H1 (cell line): Measurements from ENCODE around the gene FRMD3. TPM values are rescaled to one million over a fixed set of nuclear protein-coding genes. Genes with fewer than 3 reads are reported as not detected.
A peak's percentile ranks its signal among the peaks of the same experiment; 100 is the strongest.

Experiments used
- CTCF ChIA-PET: fragments of 300-600 bp; sonication (Branson Sonifier 250); formaldehyde crosslinking; loops from one replicate; lab custom pipeline; 2021; ENCODE audit not compliant: partially characterized antibody; lab: Charles Lee
- POLR2A ChIA-PET: fragments of 300-600 bp; sonication (Branson Sonifier 250); formaldehyde crosslinking; loops from one replicate; lab custom pipeline; 2021; ENCODE audit warnings: inconsistent platforms; ENCODE audit not compliant: partially characterized antibody; lab: Charles Lee
- DNase-seq, 2 experiments: peaks; one replicate each; pipeline versions ENCODE4 v3.0.0 to v3.0.0-alpha.2; 2010 to 2022; ENCODE audit warnings: low spot score in 2 of 2, low read depth in 1 of 2, mixed read lengths in 1 of 2
- FAIRE-seq: peaks from 2 replicates; lab custom pipeline; 2011; peaks lifted over from hg19 to GRCh38; lab: Jason Lieb, UNC
- H2AFZ ChIP-seq: 2 replicates; pipeline ENCODE4 v1.8.1; 2012; ENCODE audit warnings: low read length, inconsistent platforms
- H2AK5ac ChIP-seq: 2 replicates; pipeline ENCODE4 v1.6.1; 2013; ENCODE audit warnings: low read depth, low read length
- H2BK120ac ChIP-seq: replicated peaks from 2 replicates; pipeline ENCODE3; 2013; ENCODE audit warnings: low read depth, low read length, inconsistent platforms
- H2BK12ac ChIP-seq: 2 replicates; pipeline ENCODE4 v1.6.1; 2013; ENCODE audit warnings: low read depth, low read length
- H2BK15ac ChIP-seq: 2 replicates; pipeline ENCODE4 v1.6.1; 2013; ENCODE audit warnings: low read length
- H2BK20ac ChIP-seq: 2 replicates; pipeline ENCODE4 v1.6.1; 2013; ENCODE audit warnings: low read length
- H2BK5ac ChIP-seq: 2 replicates; pipeline ENCODE4 v1.6.1; 2013; ENCODE audit warnings: low read depth, low read length
- H3K14ac ChIP-seq: 2 replicates; pipeline ENCODE4 v1.6.1; 2013; ENCODE audit warnings: inconsistent platforms; ENCODE audit not compliant: insufficient read length
- H3K18ac ChIP-seq: 2 replicates; pipeline ENCODE4 v1.6.1; 2013; ENCODE audit warnings: low read length; ENCODE audit errors: extremely low read depth
- H3K23ac ChIP-seq: 2 replicates; pipeline ENCODE4 v1.6.1; 2013; ENCODE audit warnings: inconsistent platforms; ENCODE audit not compliant: insufficient read length
- H3K23me2 ChIP-seq: 2 replicates; pipeline ENCODE4 v1.6.1; 2013; ENCODE audit warnings: low read depth, low read length
- H3K27ac ChIP-seq: 2 replicates; pipeline ENCODE4 v1.6.1; 2011; ENCODE audit warnings: low read depth, low read length, inconsistent platforms
- H3K27me3 ChIP-seq, 4 experiments: replicated peaks in 1 of 4; 1 replicate in 1 of 4; 2 replicates in 3 of 4; pipeline versions ENCODE4 v1.6.1 to v1.8.1; 2011 to 2013; ENCODE audit warnings: low read length in 3 of 4, mild to moderate bottlenecking in 3 of 4, inconsistent platforms in 2 of 4, mixed read lengths in 2 of 4, moderate library complexity in 1 of 4; ENCODE audit not compliant: control insufficient read depth in 3 of 4, insufficient read depth in 3 of 4; ENCODE audit errors: extremely low read depth in 1 of 4
- H3K36me3 ChIP-seq, 4 experiments: 2 replicates each; pipeline versions ENCODE4 v1.6.1 to v1.8.1; 2011 to 2013; ENCODE audit warnings: mild to moderate bottlenecking in 4 of 4, low read length in 3 of 4, moderate library complexity in 2 of 4, control low read depth in 1 of 4, inconsistent platforms in 1 of 4; ENCODE audit not compliant: insufficient read depth in 4 of 4, control insufficient read depth in 2 of 4
- H3K4ac ChIP-seq: replicated peaks from 2 replicates; pipeline ENCODE3; 2013; ENCODE audit warnings: low read length, low read depth, mixed read lengths, inconsistent platforms; ENCODE audit not compliant: insufficient read length
- H3K4me1 ChIP-seq, 4 experiments: replicated peaks in 1 of 4; 1 replicate in 1 of 4; 2 replicates in 3 of 4; pipeline versions ENCODE4 v1.6.1 to v1.8.1; 2011 to 2013; ENCODE audit warnings: low read length in 3 of 4, inconsistent platforms in 2 of 4, mixed read lengths in 1 of 4; ENCODE audit not compliant: insufficient read depth in 4 of 4, control insufficient read depth in 3 of 4
- H3K4me2 ChIP-seq, 2 experiments: 2 replicates each; pipeline versions ENCODE4 v1.6.1 to v1.8.1; 2011 to 2013; ENCODE audit warnings: low read depth in 2 of 2, low read length in 2 of 2, control low read depth in 1 of 2, inconsistent platforms in 1 of 2, mild to moderate bottlenecking in 1 of 2; ENCODE audit not compliant: insufficient read depth in 1 of 2
- H3K4me3 ChIP-seq, 4 experiments: fragments of 200-600, 300-600 bp in 1 of 4; sonication (generic), shearing (Covaris generic), sonication (Bioruptor Twin) in 1 of 4; 2 replicates each; pipeline versions ENCODE4 v1.5.1 to v1.8.1; 2011 to 2016; ENCODE audit warnings: low read length in 4 of 4, low read depth in 3 of 4, control low read depth in 2 of 4, inconsistent platforms in 2 of 4, mild to moderate bottlenecking in 2 of 4, mixed read lengths in 1 of 4, moderate library complexity in 1 of 4; ENCODE audit not compliant: insufficient read depth in 2 of 4; ENCODE audit errors: extremely low read depth in 1 of 4
- H3K56ac ChIP-seq: replicated peaks from 2 replicates; pipeline ENCODE3; 2013; ENCODE audit warnings: low read depth, mild to moderate bottlenecking, mixed read lengths, low read length, inconsistent platforms; ENCODE audit not compliant: insufficient read length
- H3K79me1 ChIP-seq: 2 replicates; pipeline ENCODE4 v1.6.1; 2013; ENCODE audit warnings: low read depth, low read length, control low read depth
- H3K79me2 ChIP-seq, 2 experiments: 2 replicates each; pipeline versions ENCODE4 v1.6.1 to v1.8.1; 2012 to 2013; ENCODE audit warnings: low read length in 2 of 2, mild to moderate bottlenecking in 2 of 2, inconsistent platforms in 1 of 2; ENCODE audit not compliant: insufficient read depth in 2 of 2, control insufficient read depth in 1 of 2
- H3K9ac ChIP-seq, 4 experiments: replicated peaks in 1 of 4; 1 replicate in 1 of 4; 2 replicates in 3 of 4; pipeline versions ENCODE4 v1.6.1 to v1.8.1; 2011 to 2013; ENCODE audit warnings: low read depth in 3 of 4, low read length in 3 of 4, control low read depth in 2 of 4, mild to moderate bottlenecking in 2 of 4, moderate library complexity in 2 of 4, inconsistent platforms in 1 of 4; ENCODE audit errors: extremely low read depth in 1 of 4
- H3K9me3 ChIP-seq, 2 experiments: 2 replicates each; pipeline versions ENCODE4 v1.6.1 to v1.8.1; 2012 to 2013; ENCODE audit warnings: mild to moderate bottlenecking in 2 of 2, moderate library complexity in 2 of 2, control low read depth in 1 of 2, inconsistent platforms in 1 of 2, low read depth in 1 of 2, low read length in 1 of 2, mixed read lengths in 1 of 2; ENCODE audit not compliant: insufficient read depth in 2 of 2
- H4K20me1 ChIP-seq, 2 experiments: replicated peaks in 1 of 2; 2 replicates each; pipeline versions ENCODE3 to v1.8.1; 2011 to 2013; ENCODE audit warnings: inconsistent platforms in 2 of 2, low read length in 2 of 2, mild to moderate bottlenecking in 1 of 2; ENCODE audit not compliant: insufficient read depth in 2 of 2, control insufficient read depth in 1 of 2
- H4K5ac ChIP-seq: 2 replicates; pipeline ENCODE4 v1.6.1; 2013; ENCODE audit warnings: low read length, low read depth, mixed read lengths, inconsistent platforms; ENCODE audit not compliant: insufficient read length
- H4K8ac ChIP-seq: 2 replicates; pipeline ENCODE4 v1.8.0; 2013; ENCODE audit warnings: mild to moderate bottlenecking, moderate library complexity, low read length, inconsistent platforms; ENCODE audit not compliant: insufficient read depth; ENCODE audit errors: extremely low read depth
- H4K91ac ChIP-seq: replicated peaks from 2 replicates; pipeline ENCODE3; 2013; ENCODE audit warnings: low read length, mixed read lengths, inconsistent platforms; ENCODE audit not compliant: insufficient read length
- GTF2F1 ChIP-seq: IDR thresholded peaks from 2 replicates; pipeline ENCODE4 v1.6.1; 2012; ENCODE audit warnings: low read depth, low read length, improper control_type of control experiment, borderline replicate concordance
- RAD21 ChIP-seq, 2 experiments: IDR thresholded peaks in 1 of 2; conservative IDR thresholded peaks in 1 of 2; 2 replicates each; pipeline ENCODE4 v1.6.1; 2011; ENCODE audit warnings: low read depth in 2 of 2, low read length in 2 of 2, improper control_type of control experiment in 1 of 2, inconsistent platforms in 1 of 2, mild to moderate bottlenecking in 1 of 2, moderate library complexity in 1 of 2
- SP1 ChIP-seq: IDR thresholded peaks from 2 replicates; pipeline ENCODE4 v1.6.1; 2011; ENCODE audit warnings: low read depth, low read length
- WGBS, 2 experiments: shearing (Covaris generic) in 1 of 2; methylation state at CpG; one replicate each; pipeline versions ENCODE4 v1.1.6 to v1.1.7; 2013 to 2015; ENCODE audit warnings: low lambda C conversion rate in 2 of 2, mixed read lengths in 2 of 2, inconsistent platforms in 1 of 2, low coverage in 1 of 2, missing lambda C conversion rate in 1 of 2; ENCODE audit not compliant: insufficient replicate concordance in 2 of 2, insufficient coverage in 1 of 2, insufficient read length in 1 of 2; ENCODE audit errors: extremely low coverage in 1 of 2, missing lambda C conversion rate in 1 of 2; 5-methylcytosine and 5-hydroxymethylcytosine counted together
- polyA plus RNA-seq, 7 experiments: library from polyadenylated mRNA; depleted of rRNA in 3 of 7; stranded (reverse) in 5 of 7; unstranded in 2 of 7; fragments of >200 nt in 5 of 7; fragments of 200-250 nt in 2 of 7; gene quantifications; 1 replicate in 5 of 7; 2 replicates in 1 of 7; 4 replicates in 1 of 7; pipeline versions ENCODE4 v1.2.1 to v1.2.3, GENCODE V29; 2011 to 2013; ENCODE audit warnings: missing spikeins in 2 of 7, mixed read lengths in 2 of 7
- total RNA-seq: library from RNA; stranded (reverse); fragmentation: NEBNext Ultra II Directional; extraction: Animal tissue kit (Norgen Biotek cat#: 25700); gene quantifications from 2 replicates; pipeline ENCODE4 v1.2.1, GENCODE V29; 2021
- TF ChIP-seq, protein P1 (sequence below), 3 experiments: IDR thresholded peaks; 1 replicate in 2 of 3; 2 replicates in 1 of 3; pipeline versions ENCODE4 v1.5.1 to v1.6.1; 2011; ENCODE audit warnings: low read length in 3 of 3, mild to moderate bottlenecking in 3 of 3, inconsistent platforms in 2 of 3, low read depth in 1 of 3, moderate library complexity in 1 of 3; ENCODE audit not compliant: insufficient read depth in 1 of 3; ENCODE audit errors: control extremely low read depth in 1 of 3

Gene FRMD3
- total and polyA plus RNA-seq, 2 of the 8 experiments (the other 6 are each of a cell fraction or from before 2014, with no cell fraction given): 0.15 to 1.4 TPM

DNA sequence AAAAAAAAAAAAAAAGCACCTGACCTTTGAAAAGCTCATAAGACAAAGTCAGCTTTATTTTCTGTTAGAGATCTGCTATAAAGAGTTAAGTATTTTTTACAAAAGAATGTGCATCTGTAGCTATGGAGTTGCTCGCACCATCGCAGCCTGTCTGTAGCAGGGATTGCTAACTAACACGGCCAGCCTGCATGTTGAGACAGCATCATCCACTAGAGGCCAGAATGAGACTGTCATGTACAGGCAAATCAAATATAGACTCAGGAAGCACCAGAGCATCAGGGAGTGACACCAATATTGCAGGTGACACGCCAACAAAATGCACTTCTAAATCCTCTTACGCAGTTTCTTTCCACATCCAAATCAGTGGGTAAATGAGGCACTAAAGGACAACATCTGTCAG is 339.0 kb downstream of the FRMD3 start:
- Histone ChIP-seq H3K4ac (no peak overlapping the region), H4K5ac (no peak overlapping the region), H3K14ac (no peak overlapping the region), H3K4me3 (no peak overlapping the region), H3K9ac (no peak overlapping the region), H3K27me3 (no peaks in the 10 kb centered on the region), H3K56ac (no peak overlapping the region), H3K79me2 (no peaks in the 10 kb centered on the region), H3K23me2 (no peaks in the 10 kb centered on the region), H4K20me1 (no peaks in the 10 kb centered on the region), H2BK12ac (no peak overlapping the region), H4K91ac (no peak overlapping the region), H2BK120ac (no peak overlapping the region), H3K23ac (no peak overlapping the region), H3K4me2 (no peak overlapping the region), H2AFZ (no peak overlapping the region), H2AK5ac (no peak overlapping the region), H3K79me1 (no peaks in the 10 kb centered on the region), H3K18ac (no peak overlapping the region), H3K4me1 (peaks cover 0 to 3% (median 2%) of the 10 kb centered on the region in 4 experiments; a peak in 3 of 7 replicates), H3K36me3 (no peaks in the 10 kb centered on the region), H2BK20ac (no peak overlapping the region), H4K8ac (no peak overlapping the region), H3K9me3 (no peaks in the 10 kb centered on the region), H3K27ac (no peak overlapping the region), H2BK15ac (0 out of 2 replicates have a peak overlapping the region, but pooled peaks have one; percentile 47), H2BK5ac (no peak overlapping the region)
- CTCF ChIA-PET: interaction anchor here (0.7 to 2.1 kb wide), 11 partner anchors 13 to 445 kb away, joined by 3 to 6 read pairs (median 3); no protein-coding TSS in a partner anchor
- DNase-seq (no peak), FAIRE-seq (peak; percentile 55)
- TF ChIP-seq, protein P1, sequence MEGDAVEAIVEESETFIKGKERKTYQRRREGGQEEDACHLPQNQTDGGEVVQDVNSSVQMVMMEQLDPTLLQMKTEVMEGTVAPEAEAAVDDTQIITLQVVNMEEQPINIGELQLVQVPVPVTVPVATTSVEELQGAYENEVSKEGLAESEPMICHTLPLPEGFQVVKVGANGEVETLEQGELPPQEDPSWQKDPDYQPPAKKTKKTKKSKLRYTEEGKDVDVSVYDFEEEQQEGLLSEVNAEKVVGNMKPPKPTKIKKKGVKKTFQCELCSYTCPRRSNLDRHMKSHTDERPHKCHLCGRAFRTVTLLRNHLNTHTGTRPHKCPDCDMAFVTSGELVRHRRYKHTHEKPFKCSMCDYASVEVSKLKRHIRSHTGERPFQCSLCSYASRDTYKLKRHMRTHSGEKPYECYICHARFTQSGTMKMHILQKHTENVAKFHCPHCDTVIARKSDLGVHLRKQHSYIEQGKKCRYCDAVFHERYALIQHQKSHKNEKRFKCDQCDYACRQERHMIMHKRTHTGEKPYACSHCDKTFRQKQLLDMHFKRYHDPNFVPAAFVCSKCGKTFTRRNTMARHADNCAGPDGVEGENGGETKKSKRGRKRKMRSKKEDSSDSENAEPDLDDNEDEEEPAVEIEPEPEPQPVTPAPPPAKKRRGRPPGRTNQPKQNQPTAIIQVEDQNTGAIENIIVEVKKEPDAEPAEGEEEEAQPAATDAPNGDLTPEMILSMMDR (IDR thresholded peaks at IDR 0.05; ENCODE audit: control extremely low read depth in 1 of 3, insufficient read depth in 1 of 3, low read depth in 1 of 3, low read length in 3 of 3): peak; percentile 45 to 61 (median 45)
- TF ChIP-seq GTF2F1 (no peak), SP1 (no peak), RAD21 (IDR thresholded peaks at IDR 0.05 in 1 of 2, conservative IDR thresholded peaks at IDR 0.05 in 1 of 2; ENCODE audit: low read depth in 2 of 2, low read length in 2 of 2) (peak; percentile 69 to 76)
- POLR2A ChIA-PET: no interaction called here
- WGBS, 2 experiments: 84% methylated on average over 5 of the region's 5 CpGs; no CpG with 5 or more reads in 1 of the 2 experiments
